ENCODE data around the gene IMMP2L.

Gene IMMP2L

DNA sequence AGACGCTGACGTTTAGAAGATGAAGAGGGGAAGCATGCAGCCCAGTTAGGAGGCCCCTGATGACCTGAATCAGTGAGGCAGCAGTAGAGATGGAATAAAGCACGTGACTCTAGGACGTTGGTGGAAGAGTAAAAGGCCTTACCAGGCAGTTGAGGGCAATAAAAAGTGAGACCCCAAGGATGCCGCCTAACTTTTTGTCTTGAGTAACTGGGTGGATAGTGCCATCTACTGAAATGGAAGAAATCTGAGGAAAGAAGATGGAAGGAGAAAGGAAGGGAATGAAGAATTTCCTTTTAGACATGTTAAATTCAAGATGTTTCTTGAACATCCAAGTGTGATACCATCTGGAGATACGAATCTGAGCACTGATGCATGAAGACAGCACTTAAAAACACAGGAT is 691.4 kb downstream of the IMMP2L start:
- TF ChIP-seq, protein P1, sequence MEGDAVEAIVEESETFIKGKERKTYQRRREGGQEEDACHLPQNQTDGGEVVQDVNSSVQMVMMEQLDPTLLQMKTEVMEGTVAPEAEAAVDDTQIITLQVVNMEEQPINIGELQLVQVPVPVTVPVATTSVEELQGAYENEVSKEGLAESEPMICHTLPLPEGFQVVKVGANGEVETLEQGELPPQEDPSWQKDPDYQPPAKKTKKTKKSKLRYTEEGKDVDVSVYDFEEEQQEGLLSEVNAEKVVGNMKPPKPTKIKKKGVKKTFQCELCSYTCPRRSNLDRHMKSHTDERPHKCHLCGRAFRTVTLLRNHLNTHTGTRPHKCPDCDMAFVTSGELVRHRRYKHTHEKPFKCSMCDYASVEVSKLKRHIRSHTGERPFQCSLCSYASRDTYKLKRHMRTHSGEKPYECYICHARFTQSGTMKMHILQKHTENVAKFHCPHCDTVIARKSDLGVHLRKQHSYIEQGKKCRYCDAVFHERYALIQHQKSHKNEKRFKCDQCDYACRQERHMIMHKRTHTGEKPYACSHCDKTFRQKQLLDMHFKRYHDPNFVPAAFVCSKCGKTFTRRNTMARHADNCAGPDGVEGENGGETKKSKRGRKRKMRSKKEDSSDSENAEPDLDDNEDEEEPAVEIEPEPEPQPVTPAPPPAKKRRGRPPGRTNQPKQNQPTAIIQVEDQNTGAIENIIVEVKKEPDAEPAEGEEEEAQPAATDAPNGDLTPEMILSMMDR (IDR thresholded peaks at IDR 0.05; ENCODE audit: insufficient read depth, low read depth, low read length, missing control alignments) = no peak
- no peak for DNase-seq (ENCODE audit: low read depth)
- H3K4me3 ChIP-seq (ENCODE audit: low read depth, low read length) = no peak overlapping the region

DNA sequence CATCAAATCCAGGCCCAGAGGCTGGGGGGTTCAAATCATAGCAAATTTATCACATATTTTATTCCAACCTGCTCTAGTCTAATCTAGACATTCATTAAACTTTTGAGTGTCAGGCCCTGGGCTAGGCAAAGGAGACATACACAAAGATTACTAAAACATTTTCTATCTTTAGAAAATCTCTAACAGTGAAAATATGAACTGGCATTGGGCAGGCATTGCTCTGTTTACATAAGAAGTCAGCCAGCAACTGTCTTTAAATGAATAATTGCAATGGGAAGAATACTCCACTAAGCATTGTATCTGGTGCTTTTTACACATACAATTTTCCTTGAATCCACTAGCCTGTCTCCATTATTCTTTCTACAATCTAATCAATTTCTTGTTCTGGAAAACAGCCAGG is 693.8 kb downstream of the IMMP2L start:
- TF ChIP-seq, protein P1 (IDR thresholded peaks at IDR 0.05; ENCODE audit: insufficient read depth, low read depth, low read length, missing control alignments) = no peak
- DNase-seq (ENCODE audit: low read depth) = no peak

DNA sequence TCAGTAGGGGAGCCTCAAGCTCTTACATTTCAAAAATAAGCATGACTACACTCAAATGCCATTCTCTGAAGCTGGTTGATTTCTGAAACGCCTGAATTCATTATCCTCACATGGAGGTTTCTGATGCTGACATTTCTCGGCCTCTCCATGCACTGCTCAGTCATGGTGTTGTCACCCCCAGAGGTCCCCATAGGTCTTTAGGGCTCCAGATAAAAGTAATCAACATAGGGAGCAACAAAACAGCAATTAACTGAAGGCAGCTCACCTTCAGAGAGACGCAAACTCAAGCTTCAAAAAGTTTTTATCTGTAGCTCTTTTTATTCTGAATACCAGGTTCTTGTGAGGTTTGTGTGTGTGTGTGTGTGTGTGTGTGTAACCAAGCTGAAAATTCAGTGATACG is 694.5 kb downstream of the IMMP2L start:
- no peak overlapping the region for H3K4me3 ChIP-seq (ENCODE audit: low read depth, low read length)
- TF ChIP-seq, protein P1 (IDR thresholded peaks at IDR 0.05; ENCODE audit: insufficient read depth, low read depth, low read length, missing control alignments) = no peak

More for the DNA sequence above, 693.8 kb downstream of the IMMP2L start:
- no peak overlapping the region for H3K4me3 ChIP-seq (ENCODE audit: low read depth, low read length)

DNA sequence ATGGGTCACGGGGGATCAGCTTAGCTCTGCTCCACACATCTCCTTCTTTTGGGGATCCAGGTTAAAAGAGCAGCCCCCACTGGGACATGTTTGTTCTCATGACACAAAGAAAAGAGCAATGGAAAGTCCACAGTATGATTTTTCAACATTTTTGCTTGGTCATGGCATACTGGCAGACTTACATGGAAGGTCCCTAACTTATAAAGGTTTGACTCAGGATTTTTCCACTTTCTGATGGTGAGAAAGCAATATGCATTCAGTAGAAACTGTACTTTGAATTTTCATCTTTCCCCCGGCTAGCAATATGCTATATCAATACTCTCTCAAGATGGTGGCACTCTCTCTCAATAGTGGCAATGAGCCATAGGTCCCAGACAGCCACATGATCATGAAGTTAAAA is 699.0 kb downstream of the IMMP2L start:
- DNase-seq (ENCODE audit: low read depth) = no peak
- H3K4me3 ChIP-seq (ENCODE audit: low read depth, low read length) = no peak overlapping the region
- TF ChIP-seq, protein P1 (IDR thresholded peaks at IDR 0.05; ENCODE audit: insufficient read depth, low read depth, low read length, missing control alignments) = no peak

More for the DNA sequence above, 694.5 kb downstream of the IMMP2L start:
- DNase-seq (ENCODE audit: low read depth) = no peak

DNA sequence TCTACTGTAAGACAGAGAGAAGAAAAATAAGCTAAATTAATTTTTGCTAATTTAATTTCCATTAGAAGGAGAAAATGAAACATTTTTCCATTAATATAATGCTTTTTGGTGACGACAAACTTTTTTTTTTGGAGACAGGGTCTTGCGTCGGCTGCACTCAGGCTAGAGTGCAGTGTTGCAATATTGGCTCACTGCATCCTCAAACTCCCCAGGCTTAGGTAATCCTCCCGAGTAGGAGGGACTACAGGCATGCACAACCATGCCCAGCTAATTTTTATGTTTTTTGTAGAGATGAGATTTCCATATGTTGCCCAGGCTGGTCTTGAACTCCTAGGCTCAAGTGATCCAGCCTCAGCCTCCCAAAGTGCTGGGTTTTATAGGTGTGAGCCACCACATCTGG is 701.1 kb downstream of the IMMP2L start:
- no peak for DNase-seq (ENCODE audit: low read depth)
- TF ChIP-seq, protein P1 (IDR thresholded peaks at IDR 0.05; ENCODE audit: insufficient read depth, low read depth, low read length, missing control alignments) = no peak
- H3K4me3 ChIP-seq (ENCODE audit: low read depth, low read length) = no peak overlapping the region

DNA sequence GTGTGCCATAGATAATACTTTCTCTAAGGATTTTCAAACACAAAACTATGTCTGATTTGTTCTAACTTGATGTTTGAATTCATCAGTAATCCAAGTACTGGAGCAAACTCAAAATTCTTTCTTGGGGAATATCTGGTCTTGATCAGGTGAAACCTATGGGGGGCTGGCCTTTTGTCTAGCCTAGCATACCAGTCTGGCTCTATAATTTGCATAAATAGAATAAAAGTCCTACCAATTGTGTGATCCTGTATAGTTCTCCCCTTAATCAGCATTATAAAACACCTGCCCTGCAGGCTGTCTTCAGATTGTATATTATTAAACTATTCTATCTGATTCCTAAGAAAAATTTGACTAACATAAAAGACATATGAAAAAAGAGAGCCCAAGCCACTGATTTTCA is 705.2 kb downstream of the IMMP2L start:
- no peak overlapping the region for H3K4me3 ChIP-seq (ENCODE audit: low read depth, low read length)
- TF ChIP-seq, protein P1 (IDR thresholded peaks at IDR 0.05; ENCODE audit: insufficient read depth, low read depth, low read length, missing control alignments) = no peak
- DNase-seq (ENCODE audit: low read depth) = no peak

DNA sequence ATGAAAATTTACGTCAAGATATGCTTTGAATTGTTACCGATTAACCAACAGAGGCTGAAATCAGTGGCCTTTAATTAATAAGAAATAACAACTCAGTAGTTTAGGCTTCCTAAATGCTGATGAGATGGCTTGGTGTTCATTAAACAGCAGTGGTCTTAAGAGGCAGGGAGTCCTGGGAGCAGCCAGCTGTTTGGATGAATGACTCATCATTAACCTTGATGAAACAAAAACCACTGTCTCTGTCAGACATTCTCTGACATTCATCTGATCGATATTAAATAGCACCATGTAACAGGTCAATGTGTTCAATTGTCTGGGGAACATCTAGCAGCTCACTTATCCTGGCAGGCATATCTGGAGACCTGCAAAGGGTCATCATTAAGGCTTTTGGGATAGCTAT is 705.6 kb downstream of the IMMP2L start:
- no peak for DNase-seq (ENCODE audit: low read depth)
- TF ChIP-seq, protein P1 (IDR thresholded peaks at IDR 0.05; ENCODE audit: insufficient read depth, low read depth, low read length, missing control alignments) = no peak

More for the DNA sequence above, 705.6 kb downstream of the IMMP2L start:
- no peak overlapping the region for H3K4me3 ChIP-seq (ENCODE audit: low read depth, low read length)
